HG03103 (cell line): Measurements from ENCODE around the gene CDK5R1.
A peak's percentile ranks its signal among the peaks of the same experiment; 100 is the strongest.
"Not testable (repeated sequence)": the region's sequence is repeated elsewhere in the genome, so short reads cannot be mapped to it uniquely, and the experiment has no call there.

Source experiments
- ATAC-seq: cut with Tn5 transposase; IDR thresholded peaks from one replicate; pipeline ENCODE4 v1.9.1; 2021; ENCODE audit warnings: low read depth; ENCODE audit not compliant: unreplicated experiment

CDK5R1 gene

GRCh38 chr17:32513579-32513978, 26.8 kb downstream of the CDK5R1 start:
- no peak for ATAC-seq

- no peak for ATAC-seq
These were observed 27.8 kb downstream of the CDK5R1 start for GRCh38 chr17:32514606-32515005.

GRCh38 chr17:32515677-32516383, 29.0 kb downstream of the CDK5R1 start:
- ATAC-seq, result no peak

GRCh38 chr17:32516450-32516849, 29.7 kb downstream of the CDK5R1 start:
- ATAC-seq, result no peak

- no peak for ATAC-seq
These were observed 30.3 kb downstream of the CDK5R1 start for GRCh38 chr17:32516940-32517701.

GRCh38 chr17:32517982-32518381, 31.2 kb downstream of the CDK5R1 start:
- ATAC-seq, result no peak

- ATAC-seq, result no peak
These were observed 31.9 kb downstream of the CDK5R1 start for GRCh38 chr17:32518646-32519227.

- ATAC-seq, result no peak
These were observed 32.7 kb downstream of the CDK5R1 start for GRCh38 chr17:32519228-32520103.

GRCh38 chr17:32520104-32520701, 33.4 kb downstream of the CDK5R1 start:
- no peak for ATAC-seq

- no peak for ATAC-seq
These were observed 34.1 kb downstream of the CDK5R1 start for GRCh38 chr17:32520737-32521404.

GRCh38 chr17:32523017-32523680, 36.4 kb downstream of the CDK5R1 start:
- ATAC-seq, result peak; percentile 50

- no peak for ATAC-seq
These were observed 37.2 kb downstream of the CDK5R1 start for GRCh38 chr17:32523827-32524552.

GRCh38 chr17:32524553-32524880, 37.7 kb downstream of the CDK5R1 start:
- ATAC-seq, result not testable (repeated sequence)

GRCh38 chr17:32525122-32525521, 38.3 kb downstream of the CDK5R1 start:
- no peak for ATAC-seq

- ATAC-seq, result no peak
These were observed 40.4 kb downstream of the CDK5R1 start for GRCh38 chr17:32527146-32527545.

GRCh38 chr17:32528825-32529224, 42.0 kb downstream of the CDK5R1 start:
- no peak for ATAC-seq

GRCh38 chr17:32529604-32530003, 42.8 kb downstream of the CDK5R1 start:
- ATAC-seq, result no peak

- ATAC-seq, result no peak
These were observed 46.5 kb downstream of the CDK5R1 start for GRCh38 chr17:32533296-32533695.
